ENCODE data around the gene NR2C2.

GRCh38 chr3:14913926-14914778 lies 33.2 kb upstream of the NR2C2 start:
- TF ChIP-seq CTCF (conservative IDR thresholded peaks at IDR 0.05) = no peak; the same call in 1 of the 2 replicates
- no peak for TF ChIP-seq ZFX (IDR thresholded peaks at IDR 0.05)
